Activated effector memory CD4-positive, alpha-beta T cell treated with Interleukin-2 at 50 U/mL for 16 hours (primary cell): ENCODE data around the gene VEZF1.

ENCODE experiments used
- DNase-seq: peaks from one replicate; pipeline ENCODE4 v3.0.0-alpha.2; 2020

The VEZF1 gene

GRCh38 chr17:57999010-57999495 is 11.0 kb upstream of the VEZF1 start:
- DNase-seq: no peak

GRCh38 chr17:57997085-57997809 is 9.2 kb upstream of the VEZF1 start:
- DNase-seq: no peak

- DNase-seq: peak; percentile 29
Observed at GRCh38 chr17:57995076-57995956, 7.3 kb upstream of the VEZF1 start.

GRCh38 chr17:57994436-57994835 is 6.4 kb upstream of the VEZF1 start:
- no peak for DNase-seq

GRCh38 chr17:57993471-57994365 is 5.7 kb upstream of the VEZF1 start:
- no peak for DNase-seq

GRCh38 chr17:57991537-57991936 is 3.5 kb upstream of the VEZF1 start:
- DNase-seq: no peak

GRCh38 chr17:57990037-57990436 is 2.0 kb upstream of the VEZF1 start:
- no peak for DNase-seq

- no peak for DNase-seq
Observed at GRCh38 chr17:57988301-57989250, 522 bp upstream of the VEZF1 start.

- peak; percentile 35 for DNase-seq
Observed at GRCh38 chr17:57986841-57987580, 1.0 kb downstream of the VEZF1 start.

- no peak for DNase-seq
Observed at GRCh38 chr17:57985675-57985974, 2.4 kb downstream of the VEZF1 start.

- no peak for DNase-seq
Observed at GRCh38 chr17:57984936-57985674, 2.9 kb downstream of the VEZF1 start.

GRCh38 chr17:57984261-57984890 is 3.7 kb downstream of the VEZF1 start:
- no peak for DNase-seq

GRCh38 chr17:57983446-57983845 is 4.6 kb downstream of the VEZF1 start:
- no peak for DNase-seq

- no peak for DNase-seq
Observed at GRCh38 chr17:57982452-57983170, 5.4 kb downstream of the VEZF1 start.

- DNase-seq: no peak
Observed at GRCh38 chr17:57980522-57980921, 7.5 kb downstream of the VEZF1 start.

GRCh38 chr17:57979076-57979475 is 9.0 kb downstream of the VEZF1 start:
- no peak for DNase-seq

- DNase-seq: no peak
Observed at GRCh38 chr17:57976594-57976993, 11.5 kb downstream of the VEZF1 start.

GRCh38 chr17:57975044-57975443 is 13.0 kb downstream of the VEZF1 start:
- DNase-seq: no peak
